Epidermal melanocyte (primary cell): Measurements from ENCODE around the gene IGF2R.
"Not testable (repeated sequence)": the region's sequence is repeated elsewhere in the genome, so short reads cannot be mapped to it uniquely, and the experiment has no call there.

Source experiments
- DNase-seq: peaks from one replicate; pipeline ENCODE4 v3.0.0; 2011; ENCODE audit warnings: low spot score; ENCODE audit not compliant: insufficient read length

IGF2R gene

DNA sequence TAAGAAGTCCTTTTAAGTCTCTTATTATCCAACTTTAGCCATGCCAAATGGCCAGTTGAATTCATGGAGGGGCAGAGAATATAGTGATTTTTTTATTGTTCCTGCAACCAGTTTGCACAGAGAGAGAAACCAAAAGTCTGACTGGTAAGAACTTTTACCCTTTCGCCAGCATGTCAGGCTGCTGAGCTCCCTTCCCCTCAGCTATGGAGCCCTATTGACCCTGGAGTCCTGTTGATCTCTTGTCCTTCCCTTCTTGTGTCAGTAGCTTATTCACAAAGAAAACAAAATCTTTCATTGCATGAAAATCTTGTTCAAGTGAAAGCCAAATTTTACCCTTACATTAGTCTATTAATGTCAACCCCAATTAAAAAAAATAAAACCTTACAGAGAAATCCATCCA lies 151.2 kb downstream of the IGF2R start:
- DNase-seq: no peak

DNA sequence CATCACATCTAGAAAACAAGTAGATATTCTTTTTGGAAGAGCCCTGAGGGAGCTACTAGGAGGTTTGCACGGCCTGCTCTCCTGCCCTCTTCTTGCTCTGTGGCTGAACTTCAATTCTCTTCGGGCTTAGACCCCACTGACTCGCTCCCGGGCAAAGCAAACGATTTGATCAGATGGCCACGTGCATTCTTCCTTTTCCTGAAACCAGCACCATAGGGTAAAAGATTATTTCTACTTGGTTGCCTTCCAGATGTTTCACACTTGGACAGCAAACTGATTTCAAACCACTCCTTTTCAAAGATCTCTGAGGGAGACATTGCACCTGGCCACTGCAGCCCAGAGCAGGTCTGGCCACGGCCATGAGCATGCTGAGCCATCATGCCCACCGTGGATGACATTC lies 152.7 kb downstream of the IGF2R start, which contains the start of gene SLC22A1:
Gene SLC22A1, plus strand, starts transcription at position 258 of the 400 bp plus-strand sequence. Its CDS starts 121 bp downstream, at position 379.
- DNase-seq: no peak

DNA sequence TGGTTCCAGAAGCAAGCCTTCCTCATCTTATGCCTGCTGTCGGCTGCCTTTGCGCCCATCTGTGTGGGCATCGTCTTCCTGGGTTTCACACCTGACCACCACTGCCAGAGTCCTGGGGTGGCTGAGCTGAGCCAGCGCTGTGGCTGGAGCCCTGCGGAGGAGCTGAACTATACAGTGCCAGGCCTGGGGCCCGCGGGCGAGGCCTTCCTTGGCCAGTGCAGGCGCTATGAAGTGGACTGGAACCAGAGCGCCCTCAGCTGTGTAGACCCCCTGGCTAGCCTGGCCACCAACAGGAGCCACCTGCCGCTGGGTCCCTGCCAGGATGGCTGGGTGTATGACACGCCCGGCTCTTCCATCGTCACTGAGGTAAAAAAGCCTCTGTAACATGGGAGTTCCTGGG lies 153.1 kb downstream of the IGF2R start:
- DNase-seq: no peak

DNA sequence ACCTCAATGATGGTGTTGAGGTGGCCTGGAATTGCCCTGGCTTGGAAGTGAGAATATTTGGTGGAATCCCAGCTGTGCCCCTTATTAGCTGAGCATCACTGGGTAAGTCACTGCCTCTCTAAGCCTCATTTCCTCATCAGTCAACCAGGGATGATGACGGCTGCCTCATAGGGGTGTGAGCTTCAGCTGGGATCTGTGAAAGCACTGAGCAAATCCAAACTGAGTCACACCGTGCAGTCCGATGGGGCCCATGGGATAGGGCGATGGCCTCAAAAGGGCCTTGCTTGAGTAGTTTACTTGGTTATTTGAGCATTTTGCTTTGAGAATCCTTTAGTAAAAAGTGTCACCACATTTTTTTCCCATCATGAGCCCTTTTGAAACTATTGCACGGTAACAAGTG lies 153.9 kb downstream of the IGF2R start:
- DNase-seq: no peak

DNA sequence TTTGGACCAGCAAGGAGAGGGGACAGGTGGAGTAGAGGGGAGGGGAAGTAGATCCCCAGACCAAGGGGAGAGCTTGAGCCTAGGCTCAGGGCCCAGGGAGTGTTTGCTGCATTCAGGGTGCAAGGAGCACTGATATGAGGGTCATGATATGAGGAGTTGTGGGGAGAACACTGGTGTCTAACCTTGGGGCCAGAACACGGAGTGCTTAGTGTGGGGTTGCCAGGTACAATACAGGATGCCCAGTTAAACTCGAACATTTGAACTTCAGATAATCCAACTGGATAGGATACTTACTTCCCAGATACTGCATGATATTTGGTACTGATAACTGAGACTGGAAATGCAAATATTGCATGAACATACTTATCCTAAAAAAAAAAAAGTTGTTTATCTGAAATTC lies 155.1 kb downstream of the IGF2R start:
- no peak for DNase-seq

DNA sequence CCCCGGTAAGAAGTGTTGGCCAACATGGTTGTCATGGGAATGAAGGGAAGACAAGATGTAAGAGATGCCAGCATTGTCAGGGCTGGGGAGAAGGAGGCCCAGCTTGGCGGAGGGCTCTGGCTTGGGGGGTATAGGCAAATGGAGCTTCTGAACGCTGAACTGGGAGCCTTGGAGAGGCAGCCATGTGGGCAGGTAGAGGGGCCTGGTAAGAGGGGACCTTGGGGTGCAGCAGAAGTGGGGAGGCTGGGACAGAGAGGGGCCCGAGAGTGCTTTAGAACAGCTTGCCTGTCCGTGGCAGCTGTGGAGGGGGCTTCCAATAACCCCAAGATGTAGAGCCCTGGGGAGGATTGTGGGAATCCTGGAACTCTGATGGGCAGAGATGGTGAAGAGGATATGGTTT lies 155.7 kb downstream of the IGF2R start:
- DNase-seq: no peak

DNA sequence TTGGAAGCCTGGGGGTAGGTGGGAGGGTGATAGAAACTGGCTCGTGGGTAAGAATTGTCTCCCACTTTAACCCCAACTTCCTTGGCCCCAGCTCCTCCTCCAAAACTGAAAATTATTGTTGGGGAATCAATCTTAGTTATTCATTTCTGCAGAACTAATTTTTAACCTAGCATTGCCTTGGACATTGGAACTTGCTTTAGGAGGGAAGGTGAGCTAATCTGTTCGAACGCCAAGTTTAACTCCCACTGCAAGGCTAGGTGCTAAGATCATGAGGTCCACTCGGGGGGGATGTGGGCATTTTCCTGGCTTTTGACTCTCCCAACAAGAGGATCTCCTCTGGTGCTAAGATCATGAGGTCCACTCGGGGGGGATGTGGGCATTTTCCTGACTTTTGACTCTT lies 156.2 kb downstream of the IGF2R start:
- not testable (repeated sequence) for DNase-seq

DNA sequence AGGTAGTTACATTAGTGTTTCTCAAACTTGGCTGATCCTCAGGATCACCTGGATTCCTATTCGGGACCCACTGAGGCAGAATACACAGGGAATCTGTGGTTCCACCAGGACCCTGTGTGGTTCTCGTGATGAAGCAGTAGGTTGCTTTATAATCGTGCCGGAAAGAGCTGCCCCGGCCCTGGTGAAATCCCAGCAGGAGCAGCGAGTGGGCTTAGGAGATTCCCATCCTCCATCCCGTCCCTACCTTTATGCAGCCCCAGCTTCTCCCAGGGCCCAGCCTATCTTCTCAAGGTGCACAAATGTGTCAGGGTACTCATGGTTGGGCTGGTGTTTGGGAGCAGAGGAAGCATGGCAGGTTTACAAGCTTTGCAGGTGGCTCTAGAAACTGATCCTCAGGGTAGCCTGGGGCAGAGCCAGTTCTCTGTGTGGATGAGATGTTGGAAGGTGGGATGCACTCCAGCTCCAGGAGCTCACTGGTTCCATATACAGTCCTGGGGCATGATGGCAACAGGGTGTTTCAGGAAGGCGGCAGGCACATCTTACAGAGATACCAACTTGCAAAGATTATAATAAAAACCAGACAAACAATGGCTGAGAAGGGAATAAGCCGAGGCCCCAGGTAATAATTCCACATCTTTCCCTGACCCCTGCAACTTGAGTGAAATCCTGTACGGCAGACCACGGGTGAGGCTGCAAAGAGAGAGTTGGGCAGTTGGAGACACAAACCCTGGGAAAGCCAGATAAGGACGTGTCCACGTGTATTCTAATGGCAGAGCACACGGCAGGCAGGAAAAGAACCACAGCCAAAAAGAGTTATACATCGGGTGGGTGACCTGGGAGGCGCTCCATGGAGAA lies 158.6 kb downstream of the IGF2R start:
- DNase-seq: no peak

DNA sequence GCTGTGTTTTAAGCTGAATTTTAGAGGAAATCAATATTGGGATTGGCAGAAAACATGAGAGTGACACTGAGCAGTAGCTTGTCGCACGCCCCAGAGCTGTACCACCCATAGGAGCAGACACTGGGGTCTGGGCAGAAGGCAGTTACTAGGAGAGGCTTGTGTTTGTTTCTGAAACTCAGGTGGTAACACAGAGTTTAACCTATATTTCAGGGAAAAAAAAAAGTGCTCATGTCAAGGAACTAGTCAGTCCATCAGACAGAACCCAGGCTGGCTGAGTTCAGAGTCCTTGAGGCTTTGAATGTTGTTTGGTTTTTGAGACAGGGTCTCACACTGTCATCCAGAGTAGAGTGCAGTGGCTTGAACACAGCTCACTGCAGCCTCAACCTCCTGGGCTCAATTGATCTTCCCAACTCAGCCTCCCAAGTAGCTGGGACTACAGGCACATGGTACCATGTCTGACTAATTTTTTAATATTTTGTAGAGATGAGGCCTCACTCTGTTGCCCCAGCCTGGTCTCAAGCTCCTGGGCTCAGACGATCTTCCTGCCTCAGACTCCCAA lies 159.3 kb downstream of the IGF2R start:
- no peak for DNase-seq

DNA sequence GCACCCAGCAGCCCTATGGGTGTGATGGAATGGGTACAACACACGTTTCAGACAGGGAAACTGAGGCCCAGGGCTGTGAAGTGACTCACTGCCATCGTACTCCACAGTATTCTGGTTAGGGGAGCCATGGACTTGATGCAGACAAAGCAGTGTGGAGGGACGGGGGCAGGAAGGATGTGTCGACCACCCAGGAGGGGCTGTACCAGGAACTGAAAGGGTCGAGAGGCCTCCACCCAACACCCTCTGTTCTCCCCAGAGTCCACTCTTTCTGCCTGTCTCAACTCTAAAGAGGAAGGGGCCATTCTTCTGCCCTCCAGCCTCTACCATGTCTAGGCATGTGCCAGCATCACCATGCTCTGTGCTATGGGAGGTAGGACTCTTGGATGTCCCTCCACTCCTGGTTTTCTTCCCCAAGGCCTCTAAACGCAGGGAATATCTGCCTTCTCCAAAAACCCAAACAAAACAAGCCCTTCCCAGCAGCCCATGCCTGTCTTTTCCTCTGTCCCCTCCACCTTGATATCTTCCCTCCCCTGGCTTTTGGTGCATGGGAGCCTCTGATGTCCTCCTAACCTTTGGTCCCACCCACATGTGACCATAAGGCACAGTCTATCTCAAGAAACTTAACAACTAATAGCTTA lies 160.1 kb downstream of the IGF2R start:
- DNase-seq: no peak

DNA sequence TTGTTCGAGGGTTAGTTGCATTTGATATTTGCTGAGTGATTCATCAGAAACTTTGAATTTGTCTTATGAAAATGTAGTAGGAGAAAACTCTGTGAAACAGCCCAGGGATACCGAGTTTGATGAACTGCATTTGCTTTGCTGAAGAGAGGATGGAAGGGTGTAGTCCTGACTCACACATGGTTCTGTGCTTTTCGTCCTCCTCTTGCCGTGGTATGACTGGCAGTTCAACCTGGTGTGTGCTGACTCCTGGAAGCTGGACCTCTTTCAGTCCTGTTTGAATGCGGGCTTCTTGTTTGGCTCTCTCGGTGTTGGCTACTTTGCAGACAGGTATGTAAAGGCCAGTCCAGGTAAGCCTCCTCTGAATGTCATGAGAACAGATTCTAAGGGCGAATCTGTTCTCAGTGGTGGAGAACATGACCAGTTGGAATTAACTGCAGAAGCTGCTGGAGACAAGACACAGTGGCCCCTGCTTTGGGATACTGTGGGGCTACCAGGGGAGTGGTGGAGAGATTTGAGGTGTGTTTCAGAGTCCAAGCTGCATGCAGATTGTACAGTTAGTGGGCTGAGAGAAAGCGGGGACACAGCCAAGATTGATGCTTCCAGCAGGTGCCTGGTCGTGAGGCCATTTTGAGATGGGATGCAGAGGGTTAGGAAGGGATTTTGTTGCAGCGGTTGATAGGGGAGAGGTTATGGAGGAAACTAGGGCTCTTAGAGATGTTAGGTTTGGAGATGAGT lies 161.2 kb downstream of the IGF2R start:
- DNase-seq: no peak

DNA sequence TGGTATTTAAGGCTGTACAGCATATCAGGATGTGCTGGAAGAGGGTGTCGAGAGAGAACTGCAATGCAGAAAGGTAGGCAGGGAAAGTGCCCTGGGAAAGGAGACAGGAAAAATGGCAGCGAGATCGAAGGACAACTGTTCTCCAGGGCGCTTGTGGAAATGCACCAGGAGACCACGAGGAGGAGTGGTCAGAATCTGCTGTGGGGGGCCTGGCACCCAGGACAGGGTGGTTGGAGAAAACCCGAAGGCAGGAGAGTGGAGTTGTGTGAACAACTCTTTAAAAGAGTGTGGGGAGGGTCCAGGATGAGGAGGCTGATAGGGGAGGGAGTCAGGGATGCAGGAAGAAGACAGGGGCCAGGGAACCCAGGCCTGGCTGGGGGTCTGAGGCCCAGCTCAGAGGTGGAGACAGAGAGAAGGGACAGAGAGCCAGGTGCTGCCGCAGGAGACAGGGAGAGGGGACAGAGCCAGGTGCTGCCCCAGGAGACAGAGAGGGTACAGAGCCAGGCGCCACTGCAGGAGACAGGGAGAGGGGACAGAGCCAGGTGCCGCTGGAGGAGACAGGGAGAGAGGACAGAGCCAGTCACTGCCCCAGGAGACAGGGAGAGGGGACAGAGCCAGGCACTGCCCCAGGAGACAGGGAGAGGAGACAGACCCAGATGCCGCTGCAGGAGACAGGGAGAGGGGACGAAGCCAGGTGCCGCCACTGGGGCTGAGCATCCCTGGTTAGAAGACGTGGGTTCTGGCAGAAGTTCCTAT lies 162.0 kb downstream of the IGF2R start:
- no peak for DNase-seq

DNA sequence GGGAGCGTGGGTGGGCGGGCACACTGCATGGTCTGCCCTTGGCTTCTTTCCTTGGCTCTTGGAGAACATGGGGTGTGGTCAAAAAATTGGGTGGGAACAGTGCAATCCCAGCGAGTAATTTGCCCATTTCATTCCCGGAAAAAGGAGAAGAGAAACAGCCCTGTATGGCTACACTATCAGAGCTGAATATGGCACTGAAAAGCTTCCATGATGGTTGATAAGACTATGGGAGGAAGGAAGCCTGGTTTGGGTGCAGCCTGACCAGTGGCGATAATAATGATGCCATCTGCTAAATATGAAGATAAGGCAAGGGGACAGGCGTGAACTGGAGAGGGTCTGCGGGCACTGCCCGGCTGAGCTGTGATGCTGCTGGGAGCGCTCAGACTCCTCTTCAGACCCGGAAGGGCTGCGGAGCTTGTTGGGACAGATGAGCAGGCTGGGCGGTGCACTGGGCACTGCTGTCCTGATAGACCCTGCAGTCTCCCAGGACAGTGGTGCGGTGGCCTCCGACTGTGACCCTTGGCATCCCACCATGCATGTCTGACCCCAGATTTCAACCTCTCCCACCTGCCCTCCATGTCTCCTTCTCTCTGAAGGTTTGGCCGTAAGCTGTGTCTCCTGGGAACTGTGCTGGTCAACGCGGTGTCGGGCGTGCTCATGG lies 162.9 kb downstream of the IGF2R start:
- DNase-seq: no peak

DNA sequence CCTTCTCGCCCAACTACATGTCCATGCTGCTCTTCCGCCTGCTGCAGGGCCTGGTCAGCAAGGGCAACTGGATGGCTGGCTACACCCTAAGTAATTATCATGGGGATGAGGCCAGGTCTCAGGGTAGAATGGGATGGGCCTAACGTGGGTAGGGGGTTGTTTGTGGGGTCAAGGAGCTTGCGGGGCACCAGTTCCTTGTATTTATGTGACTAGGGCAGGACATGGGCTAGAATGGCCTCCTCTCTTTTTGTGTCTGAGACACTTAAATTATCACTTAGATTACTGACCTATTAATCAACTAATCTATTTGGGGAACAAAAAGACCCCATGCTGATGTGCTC lies 163.4 kb downstream of the IGF2R start:
- no peak for DNase-seq

DNA sequence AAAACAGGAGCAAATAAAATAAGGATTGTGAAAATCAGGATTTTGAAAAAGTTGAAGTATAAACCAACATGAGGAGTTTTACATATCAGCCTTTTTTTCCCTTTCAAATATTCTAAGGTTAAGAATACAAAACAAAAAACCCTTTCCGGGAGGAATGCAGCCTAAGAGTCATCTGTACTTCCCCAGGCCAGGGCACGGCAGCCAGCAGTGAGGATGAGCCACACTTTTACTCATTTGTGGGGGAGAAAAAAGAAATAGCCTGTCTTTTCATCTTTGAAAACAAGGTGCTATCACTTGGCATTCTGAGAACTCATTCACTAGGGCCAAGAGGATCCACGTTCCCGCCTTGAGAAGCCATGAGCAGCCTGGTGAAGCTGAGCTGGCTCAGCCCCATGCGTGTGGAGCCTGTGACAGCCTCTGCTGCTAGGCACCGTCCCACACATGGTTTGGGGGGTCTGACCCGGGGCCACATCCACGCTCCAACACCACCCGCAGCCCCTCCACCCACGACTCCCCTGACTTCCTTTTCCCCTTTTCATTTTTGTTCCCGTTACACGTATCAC lies 164.0 kb downstream of the IGF2R start:
- DNase-seq: no peak

DNA sequence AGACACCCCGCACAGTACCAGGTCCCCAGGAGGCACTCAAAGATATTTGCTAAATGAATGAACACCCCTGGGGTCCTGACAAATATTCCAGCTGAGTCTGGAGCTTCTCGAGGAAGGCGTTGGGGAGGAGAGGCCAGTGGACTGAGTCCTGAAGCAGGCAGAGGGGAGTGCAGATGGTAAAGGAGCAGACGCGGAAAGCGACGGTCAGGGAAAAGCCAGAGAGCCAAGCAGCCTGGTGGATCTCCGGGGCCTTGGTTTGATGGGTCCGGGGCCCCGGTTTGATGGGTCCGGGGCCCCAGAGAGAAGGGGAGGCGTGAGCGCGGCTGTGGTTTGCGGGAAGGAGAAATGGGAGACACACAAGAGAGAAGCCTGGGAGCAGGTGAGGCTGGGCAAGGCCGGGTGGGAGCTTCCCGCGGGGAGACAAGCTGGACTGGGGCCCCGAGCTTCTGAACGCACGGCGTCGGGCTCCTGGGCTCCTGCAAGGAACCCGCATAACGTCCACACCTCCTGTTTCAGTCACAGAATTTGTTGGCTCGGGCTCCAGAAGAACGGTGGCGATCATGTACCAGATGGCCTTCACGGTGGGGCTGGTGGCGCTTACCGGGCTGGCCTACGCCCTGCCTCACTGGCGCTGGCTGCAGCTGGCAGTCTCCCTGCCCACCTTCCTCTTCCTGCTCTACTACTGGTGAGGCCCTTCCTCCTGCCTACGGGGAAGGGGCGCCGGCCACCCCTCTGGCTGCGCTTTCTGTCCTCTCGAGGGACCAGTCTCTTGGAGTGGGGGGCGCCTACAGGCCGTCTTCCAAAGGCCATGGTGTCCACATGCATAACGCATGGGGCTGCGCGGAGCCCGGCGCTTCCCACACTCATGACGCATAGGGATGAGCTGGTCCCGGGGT lies 164.8 kb downstream of the IGF2R start:
- no peak for DNase-seq

DNA sequence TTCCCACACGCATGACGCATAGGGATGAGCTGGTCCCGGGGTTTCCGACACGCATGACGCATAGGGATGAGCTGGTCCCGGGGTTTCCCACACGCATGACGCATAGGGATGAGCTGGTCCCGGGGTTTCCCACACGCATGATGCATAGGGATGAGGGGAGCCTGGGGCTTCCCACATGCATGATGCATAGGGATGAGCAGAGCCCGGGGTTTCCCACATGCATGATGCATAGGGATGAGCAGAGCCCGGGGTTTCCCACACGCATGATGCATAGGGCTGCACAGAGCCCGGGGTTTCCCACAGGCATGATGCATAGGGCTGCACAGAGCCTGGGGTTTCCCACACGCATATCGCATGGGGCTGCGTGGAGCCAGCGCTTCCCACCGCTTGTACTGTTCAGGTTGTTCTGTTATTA lies 165.5 kb downstream of the IGF2R start:
- DNase-seq: not testable (repeated sequence)

DNA sequence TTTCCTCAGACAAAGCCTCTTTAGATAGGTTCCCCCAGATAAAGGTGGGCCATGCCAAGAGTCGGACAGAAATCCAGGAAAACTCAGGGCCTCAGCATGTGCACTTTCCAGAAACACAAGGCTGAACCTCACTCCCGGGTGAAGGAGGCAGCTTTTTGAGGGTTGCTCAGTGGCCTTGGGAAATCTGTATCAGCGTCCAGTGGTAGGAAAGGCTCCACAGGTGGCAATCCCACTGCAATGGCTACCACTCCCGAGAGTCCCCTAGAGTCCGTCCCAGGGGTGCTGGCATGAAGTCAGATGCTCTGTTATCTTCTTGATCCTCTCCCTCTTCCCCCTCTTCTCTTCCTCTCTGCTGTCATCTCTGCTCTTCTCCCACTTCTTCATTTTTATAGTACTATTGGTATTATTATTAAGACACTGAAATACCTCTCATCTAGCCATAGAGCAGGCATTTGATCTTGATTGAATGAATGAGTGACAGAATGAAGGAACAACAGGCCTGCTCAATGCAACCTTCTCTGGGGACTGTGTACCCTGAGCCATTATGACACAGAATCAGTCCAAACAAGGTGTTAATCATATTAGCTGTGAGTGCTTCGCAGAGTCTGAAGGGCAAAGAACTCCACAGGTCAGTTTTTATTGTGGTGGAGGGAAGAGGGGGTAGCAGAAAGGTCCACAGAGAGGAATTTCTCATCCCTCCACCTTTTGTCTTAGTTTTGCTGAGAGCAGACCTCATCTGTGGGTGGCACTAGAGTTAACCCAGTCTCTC lies 166.1 kb downstream of the IGF2R start:
- no peak for DNase-seq
